Thyroid gland (tissue), 4 donors: ENCODE data around the gene NMT1. TPM values are rescaled to one million over a fixed set of nuclear protein-coding genes. Genes with fewer than 3 reads are reported as not detected.

Source experiments
- DNase-seq, 2 donors: peaks; one replicate each; pipeline ENCODE4 v3.0.0-alpha.2; 2019
- H3K27ac ChIP-seq, 3 donors: fragments of 200-600 bp; sonication (generic); 1 replicate in 2 of 3; 2 replicates in 1 of 3; pipeline ENCODE4 v1.5.1; 2016 to 2019; ENCODE audit warnings: mild to moderate bottlenecking in 1 of 3, moderate library complexity in 1 of 3
- H3K27me3 ChIP-seq: fragments of 200-600 bp; sonication (generic); one replicate; pipeline ENCODE4 v1.5.1; 2019
- H3K36me3 ChIP-seq, 2 donors: fragments of 200-600 bp; sonication (generic); one replicate each; pipeline ENCODE4 v1.5.1; 2016 to 2019
- H3K4me1 ChIP-seq, 2 donors: fragments of 200-600 bp; sonication (generic); one replicate each; pipeline ENCODE4 v1.5.1; 2017 to 2019
- H3K4me3 ChIP-seq, 3 donors: fragments of 200-600 bp; sonication (generic); replicated peaks in 1 of 3; 1 replicate in 2 of 3; 2 replicates in 1 of 3; pipeline ENCODE4 v1.5.1; 2016; ENCODE audit warnings: mild to moderate bottlenecking in 1 of 3
- H3K9me3 ChIP-seq: fragments of 200-600 bp; sonication (generic); one replicate; pipeline ENCODE4 v1.5.1; 2017
- CTCF ChIP-seq, 6 experiments: fragments of 200-600 bp in 3 of 6; fragments of 450-650 bp in 3 of 6; sonication (generic) in 3 of 6; IDR thresholded peaks; one replicate each; pipeline ENCODE4 v1.5.1; 2016 to 2019; ENCODE audit warnings: antibody characterized with exemption in 6 of 6, mild to moderate bottlenecking in 2 of 6, inconsistent platforms in 1 of 6, moderate library complexity in 1 of 6
- POLR2A ChIP-seq, 2 donors: fragments of 450-650 bp; IDR thresholded peaks; one replicate each; pipeline ENCODE4 v1.6.1; 2017; ENCODE audit warnings: antibody characterized with exemption in 2 of 2, mild to moderate bottlenecking in 2 of 2, moderate library complexity in 1 of 2
- WGBS, 2 donors: methylation state at CpG; one replicate each; pipeline ENCODE4 v1.1.5; 2017; 5-methylcytosine and 5-hydroxymethylcytosine counted together
- intact Hi-C: fragments of 100-400 bp; cut with DNase I; formaldehyde crosslinking; loops from one replicate; pipeline ENCODE4 v1.15.1; 2023
- total RNA-seq, 4 donors: library from RNA; depleted of rRNA; stranded (reverse); fragments of >200 nt; gene quantifications; one replicate each; pipeline ENCODE4 v1.2.3, GENCODE V29; 2016

The NMT1 gene
- total RNA-seq, result 10 to 100 TPM; 71.7 to 98.9 (median 85.2) TPM

- peak in 2 of 6 experiments; percentile 24 to 37 for TF ChIP-seq CTCF (IDR thresholded peaks at IDR 0.05)
- peak; percentile 64 to 86 for TF ChIP-seq POLR2A (IDR thresholded peaks at IDR 0.05)
- Histone ChIP-seq H3K4me3 (peak within 1 kb of the TSS; percentile 51 to 65 (median 64)), H3K4me1 (peaks cover 25 to 28% of the 10 kb centered on the region in 2 donors), H3K36me3 (no peaks in the 10 kb centered on the region), H3K9me3 (no peaks in the 10 kb centered on the region), H3K27me3 (no peaks in the 10 kb centered on the region), H3K27ac (peak within 1 kb of the TSS; percentile 75 to 94 (median 79))
- 0 to 1% methylated on average over 18 to 36 of the region's 50 CpGs for WGBS, 2 donors
- DNase-seq, result peak; percentile 98
- intact Hi-C loops, result no loop called here
Observed at GRCh38 chr17:45060797-45061605, at the start of gene NMT1. NMT1 (plus strand) TSS chr17:45061317; CDS start chr17:45061330, 13 bp downstream.

- intact Hi-C loops, result no loop called here
- Histone ChIP-seq H3K9me3 (no peaks in the 10 kb centered on the region), H3K4me3 (no peak overlapping the region), H3K27me3 (no peaks in the 10 kb centered on the region), H3K36me3 (no peaks in the 10 kb centered on the region), H3K4me1 (no peaks in the 10 kb centered on the region), H3K27ac (no peak overlapping the region)
- TF ChIP-seq POLR2A (IDR thresholded peaks at IDR 0.05) (no peak), CTCF (IDR thresholded peaks at IDR 0.05) (no peak)
- 91 to 100% methylated on average over 1 of the region's 1 CpG for WGBS, 2 donors
- DNase-seq, result no peak
Observed at GRCh38 chr17:45011767-45012166, 49.4 kb upstream of the NMT1 start.

- no peak overlapping the region for H3K4me3 ChIP-seq
- H3K4me1 ChIP-seq, result peaks cover 0 to 3% of the 10 kb centered on the region in 2 donors
- 73 to 76% methylated on average over 14 to 17 of the region's 17 CpGs for WGBS, 2 donors
- H3K9me3 ChIP-seq, result no peaks in the 10 kb centered on the region
- DNase-seq, result no peak
- no peak overlapping the region for H3K27ac ChIP-seq
- TF ChIP-seq POLR2A (IDR thresholded peaks at IDR 0.05) (no peak), CTCF (IDR thresholded peaks at IDR 0.05) (no peak)
- intact Hi-C loops, result no loop called here
- no peaks in the 10 kb centered on the region for H3K36me3 ChIP-seq
- H3K27me3 ChIP-seq, result no peaks in the 10 kb centered on the region
Observed at GRCh38 chr17:45013021-45013997, 47.8 kb upstream of the NMT1 start.

GRCh38 chr17:45016237-45016636 is 44.9 kb upstream of the NMT1 start:
- TF ChIP-seq POLR2A (IDR thresholded peaks at IDR 0.05) (no peak), CTCF (IDR thresholded peaks at IDR 0.05) (no peak)
- H3K27me3 ChIP-seq, result no peaks in the 10 kb centered on the region
- H3K9me3 ChIP-seq, result no peaks in the 10 kb centered on the region
- no peak overlapping the region for H3K4me3 ChIP-seq
- H3K36me3 ChIP-seq, result no peaks in the 10 kb centered on the region
- no peak overlapping the region for H3K27ac ChIP-seq
- no peak for DNase-seq
- 76 to 77% methylated on average over 7 of the region's 7 CpGs for WGBS, 2 donors
- intact Hi-C loops, result no loop called here
- peaks cover 23 to 29% of the 10 kb centered on the region in 2 donors for H3K4me1 ChIP-seq
